ENCODE measurements around the gene MROH7. TPM values are rescaled to one million over a fixed set of nuclear protein-coding genes. Genes with fewer than 3 reads are reported as not detected.

The MROH7 gene
- total RNA-seq, 1 experiment from 2014 or later: 0.13 TPM

GRCh38 chr1:54649130-54649898 is 7.7 kb downstream of the MROH7 start:
- POLR2A ChIA-PET: no interaction called here
- Mint-ChIP-seq H3K4me3 (no peak overlapping the region), H3K27me3 (ENCODE audit: low read depth) (peaks cover 3% of the 10 kb centered on the region), H3K4me1 (peaks cover 3% of the 10 kb centered on the region), H3K36me3 (no peaks in the 10 kb centered on the region), H3K9me3 (no peaks in the 10 kb centered on the region), H3K27ac (no peak overlapping the region)
- no peak for DNase-seq (ENCODE audit: low spot score)
- CTCF ChIA-PET: interaction anchor here (0.9 kb wide), 1 partner anchor 150 kb away, joined by 3 read pairs; no protein-coding TSS in a partner anchor
- no peak for ATAC-seq
- no peak for TF ChIP-seq EMX1 (CRISPR knock-in tag; IDR thresholded peaks at IDR 0.05)
- TF ChIP-seq, protein P1, sequence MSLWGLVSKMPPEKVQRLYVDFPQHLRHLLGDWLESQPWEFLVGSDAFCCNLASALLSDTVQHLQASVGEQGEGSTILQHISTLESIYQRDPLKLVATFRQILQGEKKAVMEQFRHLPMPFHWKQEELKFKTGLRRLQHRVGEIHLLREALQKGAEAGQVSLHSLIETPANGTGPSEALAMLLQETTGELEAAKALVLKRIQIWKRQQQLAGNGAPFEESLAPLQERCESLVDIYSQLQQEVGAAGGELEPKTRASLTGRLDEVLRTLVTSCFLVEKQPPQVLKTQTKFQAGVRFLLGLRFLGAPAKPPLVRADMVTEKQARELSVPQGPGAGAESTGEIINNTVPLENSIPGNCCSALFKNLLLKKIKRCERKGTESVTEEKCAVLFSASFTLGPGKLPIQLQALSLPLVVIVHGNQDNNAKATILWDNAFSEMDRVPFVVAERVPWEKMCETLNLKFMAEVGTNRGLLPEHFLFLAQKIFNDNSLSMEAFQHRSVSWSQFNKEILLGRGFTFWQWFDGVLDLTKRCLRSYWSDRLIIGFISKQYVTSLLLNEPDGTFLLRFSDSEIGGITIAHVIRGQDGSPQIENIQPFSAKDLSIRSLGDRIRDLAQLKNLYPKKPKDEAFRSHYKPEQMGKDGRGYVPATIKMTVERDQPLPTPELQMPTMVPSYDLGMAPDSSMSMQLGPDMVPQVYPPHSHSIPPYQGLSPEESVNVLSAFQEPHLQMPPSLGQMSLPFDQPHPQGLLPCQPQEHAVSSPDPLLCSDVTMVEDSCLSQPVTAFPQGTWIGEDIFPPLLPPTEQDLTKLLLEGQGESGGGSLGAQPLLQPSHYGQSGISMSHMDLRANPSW (CRISPR knock-in tag; conservative IDR thresholded peaks at IDR 0.05; ENCODE audit: low read depth): no peak
- no peak for TF ChIP-seq SMAD3 (CRISPR knock-in tag; IDR thresholded peaks at IDR 0.05; ENCODE audit: borderline replicate concordance)
- TF ChIP-seq IRF1 (CRISPR knock-in tag; IDR thresholded peaks at IDR 0.05): no peak
- no peak for TF ChIP-seq CTCF (IDR thresholded peaks at IDR 0.05)
- TF ChIP-seq, protein P2, sequence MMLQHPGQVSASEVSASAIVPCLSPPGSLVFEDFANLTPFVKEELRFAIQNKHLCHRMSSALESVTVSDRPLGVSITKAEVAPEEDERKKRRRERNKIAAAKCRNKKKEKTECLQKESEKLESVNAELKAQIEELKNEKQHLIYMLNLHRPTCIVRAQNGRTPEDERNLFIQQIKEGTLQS (CRISPR knock-in tag; conservative IDR thresholded peaks at IDR 0.05): no peak
- TF ChIP-seq, protein P3, sequence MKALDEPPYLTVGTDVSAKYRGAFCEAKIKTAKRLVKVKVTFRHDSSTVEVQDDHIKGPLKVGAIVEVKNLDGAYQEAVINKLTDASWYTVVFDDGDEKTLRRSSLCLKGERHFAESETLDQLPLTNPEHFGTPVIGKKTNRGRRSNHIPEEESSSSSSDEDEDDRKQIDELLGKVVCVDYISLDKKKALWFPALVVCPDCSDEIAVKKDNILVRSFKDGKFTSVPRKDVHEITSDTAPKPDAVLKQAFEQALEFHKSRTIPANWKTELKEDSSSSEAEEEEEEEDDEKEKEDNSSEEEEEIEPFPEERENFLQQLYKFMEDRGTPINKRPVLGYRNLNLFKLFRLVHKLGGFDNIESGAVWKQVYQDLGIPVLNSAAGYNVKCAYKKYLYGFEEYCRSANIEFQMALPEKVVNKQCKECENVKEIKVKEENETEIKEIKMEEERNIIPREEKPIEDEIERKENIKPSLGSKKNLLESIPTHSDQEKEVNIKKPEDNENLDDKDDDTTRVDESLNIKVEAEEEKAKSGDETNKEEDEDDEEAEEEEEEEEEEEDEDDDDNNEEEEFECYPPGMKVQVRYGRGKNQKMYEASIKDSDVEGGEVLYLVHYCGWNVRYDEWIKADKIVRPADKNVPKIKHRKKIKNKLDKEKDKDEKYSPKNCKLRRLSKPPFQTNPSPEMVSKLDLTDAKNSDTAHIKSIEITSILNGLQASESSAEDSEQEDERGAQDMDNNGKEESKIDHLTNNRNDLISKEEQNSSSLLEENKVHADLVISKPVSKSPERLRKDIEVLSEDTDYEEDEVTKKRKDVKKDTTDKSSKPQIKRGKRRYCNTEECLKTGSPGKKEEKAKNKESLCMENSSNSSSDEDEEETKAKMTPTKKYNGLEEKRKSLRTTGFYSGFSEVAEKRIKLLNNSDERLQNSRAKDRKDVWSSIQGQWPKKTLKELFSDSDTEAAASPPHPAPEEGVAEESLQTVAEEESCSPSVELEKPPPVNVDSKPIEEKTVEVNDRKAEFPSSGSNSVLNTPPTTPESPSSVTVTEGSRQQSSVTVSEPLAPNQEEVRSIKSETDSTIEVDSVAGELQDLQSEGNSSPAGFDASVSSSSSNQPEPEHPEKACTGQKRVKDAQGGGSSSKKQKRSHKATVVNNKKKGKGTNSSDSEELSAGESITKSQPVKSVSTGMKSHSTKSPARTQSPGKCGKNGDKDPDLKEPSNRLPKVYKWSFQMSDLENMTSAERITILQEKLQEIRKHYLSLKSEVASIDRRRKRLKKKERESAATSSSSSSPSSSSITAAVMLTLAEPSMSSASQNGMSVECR (CRISPR knock-in tag; IDR thresholded peaks at IDR 0.05; ENCODE audit: borderline replicate concordance): no peak
- TF ChIP-seq, protein P4, sequence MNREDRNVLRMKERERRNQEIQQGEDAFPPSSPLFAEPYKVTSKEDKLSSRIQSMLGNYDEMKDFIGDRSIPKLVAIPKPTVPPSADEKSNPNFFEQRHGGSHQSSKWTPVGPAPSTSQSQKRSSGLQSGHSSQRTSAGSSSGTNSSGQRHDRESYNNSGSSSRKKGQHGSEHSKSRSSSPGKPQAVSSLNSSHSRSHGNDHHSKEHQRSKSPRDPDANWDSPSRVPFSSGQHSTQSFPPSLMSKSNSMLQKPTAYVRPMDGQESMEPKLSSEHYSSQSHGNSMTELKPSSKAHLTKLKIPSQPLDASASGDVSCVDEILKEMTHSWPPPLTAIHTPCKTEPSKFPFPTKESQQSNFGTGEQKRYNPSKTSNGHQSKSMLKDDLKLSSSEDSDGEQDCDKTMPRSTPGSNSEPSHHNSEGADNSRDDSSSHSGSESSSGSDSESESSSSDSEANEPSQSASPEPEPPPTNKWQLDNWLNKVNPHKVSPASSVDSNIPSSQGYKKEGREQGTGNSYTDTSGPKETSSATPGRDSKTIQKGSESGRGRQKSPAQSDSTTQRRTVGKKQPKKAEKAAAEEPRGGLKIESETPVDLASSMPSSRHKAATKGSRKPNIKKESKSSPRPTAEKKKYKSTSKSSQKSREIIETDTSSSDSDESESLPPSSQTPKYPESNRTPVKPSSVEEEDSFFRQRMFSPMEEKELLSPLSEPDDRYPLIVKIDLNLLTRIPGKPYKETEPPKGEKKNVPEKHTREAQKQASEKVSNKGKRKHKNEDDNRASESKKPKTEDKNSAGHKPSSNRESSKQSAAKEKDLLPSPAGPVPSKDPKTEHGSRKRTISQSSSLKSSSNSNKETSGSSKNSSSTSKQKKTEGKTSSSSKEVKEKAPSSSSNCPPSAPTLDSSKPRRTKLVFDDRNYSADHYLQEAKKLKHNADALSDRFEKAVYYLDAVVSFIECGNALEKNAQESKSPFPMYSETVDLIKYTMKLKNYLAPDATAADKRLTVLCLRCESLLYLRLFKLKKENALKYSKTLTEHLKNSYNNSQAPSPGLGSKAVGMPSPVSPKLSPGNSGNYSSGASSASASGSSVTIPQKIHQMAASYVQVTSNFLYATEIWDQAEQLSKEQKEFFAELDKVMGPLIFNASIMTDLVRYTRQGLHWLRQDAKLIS (CRISPR knock-in tag; IDR thresholded peaks at IDR 0.05; ENCODE audit: borderline replicate concordance): no peak
- TF ChIP-seq, protein P5, sequence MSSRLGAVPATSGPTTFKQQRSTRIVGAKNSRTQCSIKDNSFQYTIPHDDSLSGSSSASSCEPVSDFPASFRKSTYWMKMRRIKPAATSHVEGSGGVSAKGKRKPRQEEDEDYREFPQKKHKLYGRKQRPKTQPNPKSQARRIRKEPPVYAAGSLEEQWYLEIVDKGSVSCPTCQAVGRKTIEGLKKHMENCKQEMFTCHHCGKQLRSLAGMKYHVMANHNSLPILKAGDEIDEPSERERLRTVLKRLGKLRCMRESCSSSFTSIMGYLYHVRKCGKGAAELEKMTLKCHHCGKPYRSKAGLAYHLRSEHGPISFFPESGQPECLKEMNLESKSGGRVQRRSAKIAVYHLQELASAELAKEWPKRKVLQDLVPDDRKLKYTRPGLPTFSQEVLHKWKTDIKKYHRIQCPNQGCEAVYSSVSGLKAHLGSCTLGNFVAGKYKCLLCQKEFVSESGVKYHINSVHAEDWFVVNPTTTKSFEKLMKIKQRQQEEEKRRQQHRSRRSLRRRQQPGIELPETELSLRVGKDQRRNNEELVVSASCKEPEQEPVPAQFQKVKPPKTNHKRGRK (CRISPR knock-in tag; IDR thresholded peaks at IDR 0.05; ENCODE audit: borderline replicate concordance): no peak
- TF ChIP-seq, protein P6, sequence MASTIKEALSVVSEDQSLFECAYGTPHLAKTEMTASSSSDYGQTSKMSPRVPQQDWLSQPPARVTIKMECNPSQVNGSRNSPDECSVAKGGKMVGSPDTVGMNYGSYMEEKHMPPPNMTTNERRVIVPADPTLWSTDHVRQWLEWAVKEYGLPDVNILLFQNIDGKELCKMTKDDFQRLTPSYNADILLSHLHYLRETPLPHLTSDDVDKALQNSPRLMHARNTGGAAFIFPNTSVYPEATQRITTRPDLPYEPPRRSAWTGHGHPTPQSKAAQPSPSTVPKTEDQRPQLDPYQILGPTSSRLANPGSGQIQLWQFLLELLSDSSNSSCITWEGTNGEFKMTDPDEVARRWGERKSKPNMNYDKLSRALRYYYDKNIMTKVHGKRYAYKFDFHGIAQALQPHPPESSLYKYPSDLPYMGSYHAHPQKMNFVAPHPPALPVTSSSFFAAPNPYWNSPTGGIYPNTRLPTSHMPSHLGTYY (CRISPR knock-in tag; IDR thresholded peaks at IDR 0.05): no peak
- TF ChIP-seq NR2C2 (CRISPR knock-in tag; IDR thresholded peaks at IDR 0.05): no peak
- no peak for TF ChIP-seq JUN (CRISPR knock-in tag; IDR thresholded peaks at IDR 0.05)
- no peak for TF ChIP-seq RELA (CRISPR knock-in tag; IDR thresholded peaks at IDR 0.05; ENCODE audit: borderline replicate concordance)
- TF ChIP-seq FOXJ3 (CRISPR knock-in tag; IDR thresholded peaks at IDR 0.05; ENCODE audit: borderline replicate concordance): no peak
- TF ChIP-seq, protein P7, sequence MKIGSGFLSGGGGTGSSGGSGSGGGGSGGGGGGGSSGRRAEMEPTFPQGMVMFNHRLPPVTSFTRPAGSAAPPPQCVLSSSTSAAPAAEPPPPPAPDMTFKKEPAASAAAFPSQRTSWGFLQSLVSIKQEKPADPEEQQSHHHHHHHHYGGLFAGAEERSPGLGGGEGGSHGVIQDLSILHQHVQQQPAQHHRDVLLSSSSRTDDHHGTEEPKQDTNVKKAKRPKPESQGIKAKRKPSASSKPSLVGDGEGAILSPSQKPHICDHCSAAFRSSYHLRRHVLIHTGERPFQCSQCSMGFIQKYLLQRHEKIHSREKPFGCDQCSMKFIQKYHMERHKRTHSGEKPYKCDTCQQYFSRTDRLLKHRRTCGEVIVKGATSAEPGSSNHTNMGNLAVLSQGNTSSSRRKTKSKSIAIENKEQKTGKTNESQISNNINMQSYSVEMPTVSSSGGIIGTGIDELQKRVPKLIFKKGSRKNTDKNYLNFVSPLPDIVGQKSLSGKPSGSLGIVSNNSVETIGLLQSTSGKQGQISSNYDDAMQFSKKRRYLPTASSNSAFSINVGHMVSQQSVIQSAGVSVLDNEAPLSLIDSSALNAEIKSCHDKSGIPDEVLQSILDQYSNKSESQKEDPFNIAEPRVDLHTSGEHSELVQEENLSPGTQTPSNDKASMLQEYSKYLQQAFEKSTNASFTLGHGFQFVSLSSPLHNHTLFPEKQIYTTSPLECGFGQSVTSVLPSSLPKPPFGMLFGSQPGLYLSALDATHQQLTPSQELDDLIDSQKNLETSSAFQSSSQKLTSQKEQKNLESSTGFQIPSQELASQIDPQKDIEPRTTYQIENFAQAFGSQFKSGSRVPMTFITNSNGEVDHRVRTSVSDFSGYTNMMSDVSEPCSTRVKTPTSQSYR (CRISPR knock-in tag; IDR thresholded peaks at IDR 0.05): no peak
- TF ChIP-seq ZNF671 (CRISPR knock-in tag; IDR thresholded peaks at IDR 0.05): no peak

All from WTC11 (cell line).